ENCODE measurements around the gene CAPN12.

The CAPN12 gene

GRCh38 chr19:38700350-38700901, 43.8 kb downstream of the CAPN12 start:
- Histone ChIP-seq H3K79me2 (ENCODE audit: insufficient read depth, low read length) (peaks cover 61% of the 10 kb centered on the region), H3K9me2 (replicated peaks; ENCODE audit: low read depth, low read length) (no peaks in the 10 kb centered on the region), H4K20me1 (ENCODE audit: insufficient read depth, low read length, poor library complexity, severe bottlenecking) (peaks cover 39% of the 10 kb centered on the region), H3K36me3 (ENCODE audit: insufficient read depth, low read length) (peaks cover 67% of the 10 kb centered on the region; the same call in 1 of the 2 replicates), H3K9me3 (ENCODE audit: insufficient read depth, low read depth, low read length) (no peaks in the 10 kb centered on the region), H2AFZ (ENCODE audit: low read length) (no peak overlapping the region), H3K27me3 (ENCODE audit: insufficient read depth, low read length, poor library complexity, severe bottlenecking) (no peaks in the 10 kb centered on the region), H3K9ac (ENCODE audit: low read depth, low read length, poor library complexity, severe bottlenecking) (no peak overlapping the region), H3K4me2 (ENCODE audit: low read depth, low read length, poor library complexity, severe bottlenecking) (no peak overlapping the region), H3F3A (ENCODE audit: low read depth) (no peaks in the 10 kb centered on the region), H3K4me3 (ENCODE audit: low read length, poor library complexity, severe bottlenecking) (no peak overlapping the region), H3K4me1 (ENCODE audit: insufficient read depth, low read length, poor library complexity, severe bottlenecking) (peaks cover 33% of the 10 kb centered on the region)
- no peak for TF ChIP-seq EZH2phosphoT487 (IDR thresholded peaks at IDR 0.05; ENCODE audit: borderline replicate concordance)
- TF ChIP-seq CTCF (conservative IDR thresholded peaks at IDR 0.05; ENCODE audit: low read length): no peak

GRCh38 chr19:38699647-38700349, 44.5 kb downstream of the CAPN12 start:
- H3F3A ChIP-seq (ENCODE audit: low read depth): 0 out of 2 replicates have a peak, but pooled peaks cover under 1% of the 10 kb centered on the region
- no peak overlapping the region for H3K4me3 ChIP-seq (ENCODE audit: low read length, poor library complexity, severe bottlenecking)
- H3K9me3 ChIP-seq (ENCODE audit: insufficient read depth, low read depth, low read length): no peaks in the 10 kb centered on the region
- H3K4me2 ChIP-seq (ENCODE audit: low read depth, low read length, poor library complexity, severe bottlenecking): no peak overlapping the region
- H3K36me3 ChIP-seq (ENCODE audit: insufficient read depth, low read length): peaks cover 60% of the 10 kb centered on the region; the same call in 1 of the 2 replicates
- peaks cover 45% of the 10 kb centered on the region for H4K20me1 ChIP-seq (ENCODE audit: insufficient read depth, low read length, poor library complexity, severe bottlenecking)
- no peaks in the 10 kb centered on the region for H3K27me3 ChIP-seq (ENCODE audit: insufficient read depth, low read length, poor library complexity, severe bottlenecking)
- TF ChIP-seq CTCF (conservative IDR thresholded peaks at IDR 0.05; ENCODE audit: low read length) (no peak), EZH2phosphoT487 (IDR thresholded peaks at IDR 0.05; ENCODE audit: borderline replicate concordance) (no peak)
- no peak overlapping the region for H3K9ac ChIP-seq (ENCODE audit: low read depth, low read length, poor library complexity, severe bottlenecking)
- peaks cover 39% of the 10 kb centered on the region for H3K4me1 ChIP-seq (ENCODE audit: insufficient read depth, low read length, poor library complexity, severe bottlenecking)
- H3K79me2 ChIP-seq (ENCODE audit: insufficient read depth, low read length): peaks cover 67% of the 10 kb centered on the region
- no peak overlapping the region for H2AFZ ChIP-seq (ENCODE audit: low read length)
- no peaks in the 10 kb centered on the region for H3K9me2 ChIP-seq (replicated peaks; ENCODE audit: low read depth, low read length)

GRCh38 chr19:38699027-38699346, 45.3 kb downstream of the CAPN12 start:
- TF ChIP-seq CTCF (conservative IDR thresholded peaks at IDR 0.05; ENCODE audit: low read length) (no peak), EZH2phosphoT487 (IDR thresholded peaks at IDR 0.05; ENCODE audit: borderline replicate concordance) (no peak)
- no peak overlapping the region for H2AFZ ChIP-seq (ENCODE audit: low read length)
- H3K9me2 ChIP-seq (replicated peaks; ENCODE audit: low read depth, low read length): no peaks in the 10 kb centered on the region
- H3F3A ChIP-seq (ENCODE audit: low read depth): 0 out of 2 replicates have a peak, but pooled peaks cover 5% of the 10 kb centered on the region
- no peaks in the 10 kb centered on the region for H3K27me3 ChIP-seq (ENCODE audit: insufficient read depth, low read length, poor library complexity, severe bottlenecking)
- H3K9ac ChIP-seq (ENCODE audit: low read depth, low read length, poor library complexity, severe bottlenecking): no peak overlapping the region
- H3K9me3 ChIP-seq (ENCODE audit: insufficient read depth, low read depth, low read length): no peaks in the 10 kb centered on the region
- H3K36me3 ChIP-seq (ENCODE audit: insufficient read depth, low read length): peaks cover 52% of the 10 kb centered on the region; the same call in 1 of the 2 replicates
- peaks cover 47% of the 10 kb centered on the region for H3K4me1 ChIP-seq (ENCODE audit: insufficient read depth, low read length, poor library complexity, severe bottlenecking)
- H3K79me2 ChIP-seq (ENCODE audit: insufficient read depth, low read length): peaks cover 72% of the 10 kb centered on the region
- no peak overlapping the region for H3K4me2 ChIP-seq (ENCODE audit: low read depth, low read length, poor library complexity, severe bottlenecking)
- H4K20me1 ChIP-seq (ENCODE audit: insufficient read depth, low read length, poor library complexity, severe bottlenecking): peaks cover 49% of the 10 kb centered on the region
- H3K4me3 ChIP-seq (ENCODE audit: low read length, poor library complexity, severe bottlenecking): no peak overlapping the region
